Calu3 (cell line): Measurements from ENCODE around the gene ST6GAL1. TPM values are rescaled to one million over a fixed set of nuclear protein-coding genes. Genes with fewer than 3 reads are reported as not detected.

Source experiments
- BruUV-seq: library from RNA; stranded (reverse); fragments of 400-500 nt; replicated peaks from 2 replicates; lab custom pipeline; 2021; lab: Mats Ljungman, UMichigan
- CTCF ChIA-PET: fragments of 300-600 bp; sonication (Branson Sonifier 250); formaldehyde crosslinking; loops from one replicate; lab custom pipeline; 2022; ENCODE audit warnings: antibody characterized with exemption; lab: Charles Lee
- DNase-seq: peaks from one replicate; pipeline ENCODE4 v3.0.0; 2022
- H3K27ac Mint-ChIP-seq: one replicate; pipeline ENCODE4 v1.8.0; 2022; ENCODE audit warnings: mixed read lengths; ENCODE audit not compliant: unreplicated experiment
- H3K27me3 Mint-ChIP-seq: one replicate; pipeline ENCODE4 v1.8.0; 2022; ENCODE audit warnings: mixed read lengths; ENCODE audit not compliant: unreplicated experiment
- H3K36me3 Mint-ChIP-seq: one replicate; pipeline ENCODE4 v1.8.0; 2022; ENCODE audit warnings: mild to moderate bottlenecking, moderate library complexity, mixed read lengths; ENCODE audit not compliant: insufficient read depth, unreplicated experiment
- H3K4me1 Mint-ChIP-seq: one replicate; pipeline ENCODE4 v1.8.0; 2022; ENCODE audit warnings: mild to moderate bottlenecking, low read depth, mixed read lengths; ENCODE audit not compliant: unreplicated experiment
- H3K4me3 Mint-ChIP-seq: one replicate; pipeline ENCODE4 v1.8.0; 2022; ENCODE audit warnings: mild to moderate bottlenecking, low read depth, moderate library complexity, mixed read lengths; ENCODE audit not compliant: unreplicated experiment
- H3K9me3 Mint-ChIP-seq: one replicate; pipeline ENCODE4 v1.8.0; 2022; ENCODE audit warnings: low read depth, mixed read lengths; ENCODE audit not compliant: unreplicated experiment
- intact Hi-C: fragments of 100-400 bp; cut with micrococcal nuclease; formaldehyde crosslinking; loops from one replicate; pipeline ENCODE4 v1.10.0; 2022; ENCODE audit not compliant: unreplicated experiment
- total RNA-seq: library from RNA; stranded (reverse); gene quantifications from 2 replicates; pipeline ENCODE4 v1.2.3, GENCODE V29; 2022
- TF ChIP-seq, protein P1 (sequence below): fragments of 200-600 bp; IDR thresholded peaks from one replicate; pipeline ENCODE4 v1.8.0; 2022; ENCODE audit warnings: antibody characterized with exemption; ENCODE audit not compliant: unreplicated experiment

ST6GAL1 gene
- total RNA-seq, 1 experiment from 2014 or later = 20.4 TPM

DNA sequence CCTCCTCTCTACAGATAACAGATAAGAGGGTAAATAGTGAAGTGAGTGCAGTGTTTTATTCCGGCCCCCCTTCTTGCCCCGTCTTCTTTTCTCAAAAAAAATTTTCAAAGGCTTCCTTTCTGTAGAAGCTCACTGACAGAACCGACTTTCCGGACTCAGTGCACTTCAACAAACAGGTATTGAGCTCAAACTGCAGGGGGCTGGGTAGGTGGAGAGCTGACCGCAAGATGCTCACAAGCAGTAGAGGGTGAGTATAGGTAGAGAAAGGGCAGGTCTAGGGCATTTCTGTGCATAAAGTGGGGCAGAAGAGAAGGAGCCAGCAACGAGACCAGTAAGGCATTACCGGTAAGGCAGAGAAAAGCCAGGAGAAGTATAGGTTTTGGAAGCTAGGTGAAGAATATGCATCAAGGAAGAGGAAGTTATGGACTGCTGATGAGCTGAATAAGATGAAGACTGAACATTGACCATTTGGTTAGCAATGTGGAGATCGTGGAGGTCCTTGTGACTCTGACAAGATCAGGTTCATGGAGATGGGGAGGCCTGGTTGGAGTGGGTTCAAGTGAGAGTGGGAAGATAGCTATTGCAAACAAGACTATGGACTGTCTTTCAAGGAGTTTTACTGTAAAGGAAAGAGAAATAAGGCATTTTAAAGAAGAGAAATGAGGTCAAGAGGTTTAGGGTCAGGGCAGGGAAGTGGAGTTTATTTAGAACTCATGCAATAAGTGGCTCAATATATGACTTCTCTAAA, 97.4 kb downstream of the ST6GAL1 start:
- Mint-ChIP-seq H3K4me3 (no peak overlapping the region), H3K4me1 (no peaks in the 10 kb centered on the region), H3K27ac (no peak overlapping the region), H3K9me3 (no peaks in the 10 kb centered on the region), H3K36me3 (no peaks in the 10 kb centered on the region), H3K27me3 (no peaks in the 10 kb centered on the region)
- CTCF ChIA-PET = interaction anchor here (0.5 to 1.4 kb wide), 4 partner anchors 31 to 950 kb away, joined by 3 read pairs; no protein-coding TSS in a partner anchor
- TF ChIP-seq, protein P1, sequence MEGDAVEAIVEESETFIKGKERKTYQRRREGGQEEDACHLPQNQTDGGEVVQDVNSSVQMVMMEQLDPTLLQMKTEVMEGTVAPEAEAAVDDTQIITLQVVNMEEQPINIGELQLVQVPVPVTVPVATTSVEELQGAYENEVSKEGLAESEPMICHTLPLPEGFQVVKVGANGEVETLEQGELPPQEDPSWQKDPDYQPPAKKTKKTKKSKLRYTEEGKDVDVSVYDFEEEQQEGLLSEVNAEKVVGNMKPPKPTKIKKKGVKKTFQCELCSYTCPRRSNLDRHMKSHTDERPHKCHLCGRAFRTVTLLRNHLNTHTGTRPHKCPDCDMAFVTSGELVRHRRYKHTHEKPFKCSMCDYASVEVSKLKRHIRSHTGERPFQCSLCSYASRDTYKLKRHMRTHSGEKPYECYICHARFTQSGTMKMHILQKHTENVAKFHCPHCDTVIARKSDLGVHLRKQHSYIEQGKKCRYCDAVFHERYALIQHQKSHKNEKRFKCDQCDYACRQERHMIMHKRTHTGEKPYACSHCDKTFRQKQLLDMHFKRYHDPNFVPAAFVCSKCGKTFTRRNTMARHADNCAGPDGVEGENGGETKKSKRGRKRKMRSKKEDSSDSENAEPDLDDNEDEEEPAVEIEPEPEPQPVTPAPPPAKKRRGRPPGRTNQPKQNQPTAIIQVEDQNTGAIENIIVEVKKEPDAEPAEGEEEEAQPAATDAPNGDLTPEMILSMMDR = no peak
- BruUV-seq = no TSS peak
- intact Hi-C loops = no loop called here
- DNase-seq = no peak

DNA sequence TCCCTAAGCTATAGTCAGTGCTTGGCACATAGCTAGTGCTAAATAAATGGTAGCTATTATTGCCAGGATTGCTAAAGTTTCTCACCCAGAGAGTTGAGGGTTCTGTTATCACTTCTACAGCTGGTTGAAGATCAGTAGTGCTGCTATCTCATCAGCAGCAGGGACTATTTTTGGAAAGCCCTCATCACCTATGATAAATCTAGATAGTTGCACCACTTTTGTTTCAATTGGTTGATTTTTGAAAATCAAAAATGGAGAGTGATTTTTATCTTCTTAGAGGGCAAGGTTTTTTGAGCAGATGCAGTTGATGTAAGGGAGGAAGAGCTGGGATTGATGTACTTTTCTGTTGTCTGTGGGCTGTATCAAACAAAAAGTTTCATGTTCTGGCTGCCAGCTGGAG, 101.6 kb downstream of the ST6GAL1 start:
- TF ChIP-seq, protein P1 = no peak
- BruUV-seq = no TSS peak
- DNase-seq = no peak
- H3K4me1 Mint-ChIP-seq = no peaks in the 10 kb centered on the region
- intact Hi-C loops = no loop called here
- H3K36me3 Mint-ChIP-seq = no peaks in the 10 kb centered on the region
- no peak overlapping the region for H3K4me3 Mint-ChIP-seq
- no peaks in the 10 kb centered on the region for H3K9me3 Mint-ChIP-seq
- no peaks in the 10 kb centered on the region for H3K27me3 Mint-ChIP-seq
- CTCF ChIA-PET = no interaction called here
- no peak overlapping the region for H3K27ac Mint-ChIP-seq

DNA sequence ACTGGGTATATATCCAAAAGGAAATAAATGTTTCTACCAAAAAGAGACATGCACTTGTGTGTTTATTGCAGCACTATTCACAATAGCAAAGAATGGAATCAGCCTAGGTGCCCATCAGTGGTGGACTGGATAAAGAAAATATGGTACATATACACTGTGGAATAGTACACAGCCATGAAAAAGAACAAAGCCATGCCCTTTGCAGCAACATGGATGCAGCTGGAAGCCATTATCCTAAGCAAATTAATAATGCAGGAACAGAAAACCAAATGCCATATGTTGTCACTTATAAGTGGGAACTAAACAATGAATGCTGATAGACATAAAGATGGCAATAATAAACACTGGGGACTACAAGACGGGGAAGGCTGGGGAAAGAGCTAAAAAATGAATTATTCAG, 106.1 kb downstream of the ST6GAL1 start:
- CTCF ChIA-PET = no interaction called here
- H3K36me3 Mint-ChIP-seq = no peaks in the 10 kb centered on the region
- H3K27me3 Mint-ChIP-seq = no peaks in the 10 kb centered on the region
- H3K4me1 Mint-ChIP-seq = peaks cover 15% of the 10 kb centered on the region
- TF ChIP-seq, protein P1 = no peak
- intact Hi-C loops = no loop called here
- H3K9me3 Mint-ChIP-seq = peaks cover 5% of the 10 kb centered on the region
- H3K27ac Mint-ChIP-seq = no peak overlapping the region
- no peak overlapping the region for H3K4me3 Mint-ChIP-seq
- DNase-seq = no peak
- no TSS peak for BruUV-seq

DNA sequence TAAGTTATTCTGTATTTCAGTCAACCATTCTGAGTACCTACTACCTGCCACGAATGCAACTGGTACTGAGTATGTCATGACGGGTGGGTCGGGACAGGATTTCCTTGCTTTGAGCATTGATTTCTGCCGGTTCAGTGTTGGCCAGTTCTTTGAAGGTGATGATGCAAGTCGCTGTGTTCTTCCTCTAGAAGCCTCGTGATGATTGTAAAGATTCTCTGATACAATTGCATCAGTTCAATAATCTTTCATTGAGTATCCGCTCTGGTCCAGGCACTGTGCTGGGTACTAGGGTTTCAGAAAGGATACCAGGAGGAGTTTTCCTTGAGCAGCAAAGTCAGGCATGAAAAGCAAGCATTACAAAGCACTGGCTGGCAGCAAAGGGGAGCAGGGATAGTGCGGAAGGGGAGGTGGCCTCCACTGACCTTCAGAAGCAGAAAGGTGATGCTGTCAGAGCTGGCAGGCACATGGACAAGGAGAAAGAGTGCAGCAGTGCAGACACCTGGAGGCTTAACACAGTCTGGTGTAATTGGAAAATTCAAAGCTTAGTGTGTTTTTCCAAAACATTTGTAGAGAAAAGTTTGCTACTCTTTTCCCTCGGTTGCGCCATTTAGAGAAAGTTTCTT, 108.9 kb downstream of the ST6GAL1 start:
- no TSS peak for BruUV-seq
- no peak overlapping the region for H3K27ac Mint-ChIP-seq
- H3K36me3 Mint-ChIP-seq = no peaks in the 10 kb centered on the region
- DNase-seq = no peak
- H3K27me3 Mint-ChIP-seq = no peaks in the 10 kb centered on the region
- TF ChIP-seq, protein P1 = no peak
- H3K9me3 Mint-ChIP-seq = peaks cover 5% of the 10 kb centered on the region
- no peak overlapping the region for H3K4me3 Mint-ChIP-seq
- intact Hi-C loops = no loop called here
- CTCF ChIA-PET = no interaction called here
- H3K4me1 Mint-ChIP-seq = peaks cover 15% of the 10 kb centered on the region
